GM12864 (cell line): ENCODE results near the gene NAGLU.

ENCODE experiments used
- DNase-seq: peaks from one replicate; pipeline ENCODE4 v3.0.0-alpha.2; 2011; ENCODE audit warnings: low read depth
- H3K4me3 ChIP-seq: 2 replicates; pipeline ENCODE4 v1.5.1; 2011; ENCODE audit warnings: mild to moderate bottlenecking, low read depth, low read length, control low read depth
- TF ChIP-seq, protein P1 (sequence below): IDR thresholded peaks from 2 replicates; pipeline ENCODE4 v1.5.1; 2011; ENCODE audit warnings: low read depth, mild to moderate bottlenecking, moderate library complexity, low read length, control low read depth, inconsistent platforms; ENCODE audit errors: missing control alignments

Gene NAGLU

GRCh38 chr17:42578282-42578869, 42.3 kb downstream of the NAGLU start:
- DNase-seq: peak; percentile 91
- TF ChIP-seq, protein P1, sequence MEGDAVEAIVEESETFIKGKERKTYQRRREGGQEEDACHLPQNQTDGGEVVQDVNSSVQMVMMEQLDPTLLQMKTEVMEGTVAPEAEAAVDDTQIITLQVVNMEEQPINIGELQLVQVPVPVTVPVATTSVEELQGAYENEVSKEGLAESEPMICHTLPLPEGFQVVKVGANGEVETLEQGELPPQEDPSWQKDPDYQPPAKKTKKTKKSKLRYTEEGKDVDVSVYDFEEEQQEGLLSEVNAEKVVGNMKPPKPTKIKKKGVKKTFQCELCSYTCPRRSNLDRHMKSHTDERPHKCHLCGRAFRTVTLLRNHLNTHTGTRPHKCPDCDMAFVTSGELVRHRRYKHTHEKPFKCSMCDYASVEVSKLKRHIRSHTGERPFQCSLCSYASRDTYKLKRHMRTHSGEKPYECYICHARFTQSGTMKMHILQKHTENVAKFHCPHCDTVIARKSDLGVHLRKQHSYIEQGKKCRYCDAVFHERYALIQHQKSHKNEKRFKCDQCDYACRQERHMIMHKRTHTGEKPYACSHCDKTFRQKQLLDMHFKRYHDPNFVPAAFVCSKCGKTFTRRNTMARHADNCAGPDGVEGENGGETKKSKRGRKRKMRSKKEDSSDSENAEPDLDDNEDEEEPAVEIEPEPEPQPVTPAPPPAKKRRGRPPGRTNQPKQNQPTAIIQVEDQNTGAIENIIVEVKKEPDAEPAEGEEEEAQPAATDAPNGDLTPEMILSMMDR: peak; percentile 88
- H3K4me3 ChIP-seq: peak overlapping the region; percentile 66

DNA sequence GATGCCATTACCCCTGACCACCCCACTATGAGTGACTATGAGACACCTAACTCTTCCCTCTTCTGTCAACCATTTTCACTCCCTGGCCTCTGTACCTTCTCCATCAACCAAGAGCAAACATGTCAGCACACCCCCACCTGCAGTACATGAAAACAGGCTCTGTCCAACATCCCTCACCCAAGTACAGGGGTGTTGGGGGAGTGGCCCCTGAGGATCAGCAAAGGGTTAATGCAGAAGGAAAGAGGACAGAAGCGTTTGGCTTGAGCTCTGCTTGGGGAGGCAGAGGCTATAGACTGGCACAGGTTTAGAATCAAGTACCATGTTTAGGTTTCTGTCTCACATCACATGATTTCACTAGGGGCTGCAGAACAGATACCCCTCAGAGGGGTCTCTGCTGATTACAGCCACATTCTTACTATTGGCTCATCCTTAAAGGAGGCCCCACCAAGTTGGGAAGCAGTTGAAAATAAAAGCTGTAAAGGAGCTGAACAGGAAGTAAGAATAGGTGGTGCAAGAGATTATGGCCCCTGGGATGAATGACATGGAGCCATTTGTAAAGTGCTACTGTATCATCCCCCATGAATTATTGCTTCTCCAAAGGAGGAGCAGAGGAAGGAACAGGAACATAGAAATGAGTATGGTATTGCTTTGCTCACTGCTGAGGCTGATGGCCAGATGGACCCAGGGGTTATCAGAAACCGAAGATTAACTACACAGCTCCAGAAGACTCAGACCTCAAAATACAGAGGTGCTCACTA, 43.9 kb downstream of the NAGLU start:
- DNase-seq: no peak
- no peak overlapping the region for H3K4me3 ChIP-seq
- TF ChIP-seq, protein P1: no peak

DNA sequence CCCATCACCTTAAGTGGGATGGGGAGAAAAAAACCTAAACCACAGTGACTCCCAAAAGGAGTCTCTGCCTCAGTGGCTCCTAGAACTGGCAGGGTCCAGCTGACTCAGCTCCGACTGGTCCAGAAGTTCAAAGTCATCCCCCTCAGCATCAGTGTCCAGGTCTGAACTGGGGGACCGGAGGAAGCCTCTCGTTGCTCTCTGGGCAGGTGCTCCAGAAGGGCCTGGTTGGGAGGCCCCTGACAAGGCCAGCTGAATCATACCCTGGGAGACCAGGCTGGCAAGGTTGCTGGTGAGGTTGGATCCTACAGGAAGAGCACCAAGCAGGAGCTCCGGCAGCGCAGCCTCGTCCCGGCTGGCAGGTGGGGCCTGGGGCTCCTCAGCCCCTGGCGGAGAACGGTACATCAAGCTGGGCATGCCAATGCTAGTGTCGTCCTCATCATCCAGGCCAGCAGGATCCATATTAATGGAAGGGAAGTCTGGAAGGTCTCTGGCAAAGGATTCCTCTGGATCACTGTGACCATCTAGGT, 45.8 kb downstream of the NAGLU start:
- TF ChIP-seq, protein P1: no peak
- no peak overlapping the region for H3K4me3 ChIP-seq
- no peak for DNase-seq

DNA sequence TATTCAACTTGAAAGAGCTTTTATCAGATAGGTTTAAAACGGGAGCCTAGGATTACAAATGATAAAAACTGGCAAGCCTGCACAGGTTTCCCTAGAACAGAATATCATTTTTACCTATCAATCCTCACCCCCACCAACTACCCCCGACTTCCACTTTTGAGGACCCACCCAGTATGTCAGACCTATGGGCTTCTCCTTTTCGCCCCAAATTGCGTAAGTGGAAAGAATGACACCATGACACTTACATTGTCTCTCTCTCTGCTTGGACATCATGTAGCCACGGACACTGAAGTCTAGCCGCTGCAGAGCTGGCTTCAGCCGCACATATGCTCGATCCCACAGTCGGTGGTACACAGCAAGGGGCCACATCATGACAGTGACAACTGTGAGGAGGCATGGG, 48.8 kb downstream of the NAGLU start:
- TF ChIP-seq, protein P1: no peak
- no peak for DNase-seq
- H3K4me3 ChIP-seq: no peak overlapping the region

DNA sequence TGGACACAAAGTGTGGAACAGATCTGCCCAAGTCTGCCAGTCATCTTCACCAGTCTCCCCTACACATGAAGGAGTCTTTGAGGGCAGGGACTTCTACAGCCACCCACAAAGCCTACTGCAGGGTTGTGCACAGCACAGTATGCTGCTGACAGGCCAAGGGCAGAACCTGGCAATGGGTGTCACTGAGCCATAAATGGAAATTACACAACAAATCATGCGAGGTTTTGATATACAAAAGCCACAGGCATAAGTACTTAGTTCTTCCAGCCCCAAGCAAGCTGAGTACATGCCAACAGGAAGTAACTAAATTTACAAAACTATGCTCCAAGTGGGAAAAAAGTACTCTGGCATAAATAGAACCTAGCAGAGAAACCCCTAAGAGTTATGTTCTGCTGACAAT, 49.3 kb downstream of the NAGLU start:
- TF ChIP-seq, protein P1: no peak
- DNase-seq: no peak
- H3K4me3 ChIP-seq: no peak overlapping the region

DNA sequence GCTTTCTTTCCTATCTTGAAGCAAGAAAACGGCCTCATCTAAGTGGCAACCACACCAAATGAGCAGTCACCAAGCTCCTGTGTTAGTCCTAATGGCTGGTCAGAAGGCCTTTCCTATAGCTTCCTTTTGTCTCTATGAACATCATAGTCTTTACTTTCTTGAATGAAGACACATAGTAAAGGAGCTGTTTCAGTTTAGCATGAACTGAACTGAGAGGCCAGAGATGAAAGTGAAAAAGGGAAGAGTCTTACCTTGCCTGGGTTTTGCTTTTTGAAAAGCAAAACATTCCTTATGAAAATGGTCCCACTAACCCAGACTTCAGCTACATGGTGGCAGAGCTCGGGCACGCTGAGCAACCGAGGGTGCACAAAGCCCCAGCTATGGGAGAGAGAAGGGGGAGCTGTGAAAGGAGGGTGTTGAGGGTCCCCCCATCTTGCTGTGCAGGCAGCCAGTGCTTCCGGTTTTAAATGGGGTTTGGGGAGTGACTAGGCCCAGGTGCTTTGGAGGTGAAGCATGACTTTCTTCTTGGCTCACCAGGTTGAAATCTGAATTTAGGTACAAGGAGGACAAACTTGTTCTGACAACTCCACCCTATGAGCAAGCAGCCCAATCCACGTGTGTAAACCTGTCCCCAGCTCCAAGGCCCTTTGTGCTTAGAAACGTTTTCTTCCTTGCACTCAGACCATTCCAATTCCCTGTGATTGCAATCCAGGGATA, 50.6 kb downstream of the NAGLU start:
- TF ChIP-seq, protein P1: no peak
- no peak for DNase-seq

More for the DNA sequence above, 50.6 kb downstream of the NAGLU start:
- peak overlapping the region; percentile 22 for H3K4me3 ChIP-seq
